ENCODE data around the gene OR2J3. TPM values are rescaled to one million over a fixed set of nuclear protein-coding genes. Genes with fewer than 3 reads are reported as not detected.
"Not testable (repeated sequence)": the region's sequence is repeated elsewhere in the genome, so short reads cannot be mapped to it uniquely, and the experiment has no call there.

The OR2J3 gene
- total and polyA plus RNA-seq, 2 of the 8 experiments (the other 6 are each of a cell fraction or from before 2014, with no cell fraction given): 0.03 TPM; not detected in 1

GRCh38 chr6:29147074-29147473, 39.2 kb downstream of the OR2J3 start (continued):
- no peak for TF ChIP-seq CBX5 (IDR thresholded peaks at IDR 0.05; ENCODE audit: low read depth, low read length)
- TF ChIP-seq POLR2A (IDR thresholded peaks at IDR 0.05; ENCODE audit: control extremely low read depth in 1 of 2, low read depth in 2 of 2, low read length in 2 of 2): no peak
- no peak for TF ChIP-seq EGR1 (IDR thresholded peaks at IDR 0.05; ENCODE audit: borderline replicate concordance, low read depth, low read length)

- H3K36me3 ChIP-seq (ENCODE audit: control insufficient read depth in 2 of 4, insufficient read depth in 4 of 4, low read length in 3 of 4); H3K18ac ChIP-seq (ENCODE audit: extremely low read depth, low read length); H3K27ac ChIP-seq (ENCODE audit: low read depth, low read length); H4K8ac ChIP-seq (ENCODE audit: extremely low read depth, insufficient read depth, low read length); H3K4me1 ChIP-seq (replicated peaks in 1 of 4; ENCODE audit: control insufficient read depth in 3 of 4, insufficient read depth in 4 of 4, low read length in 3 of 4); H3K23me2 ChIP-seq (ENCODE audit: low read depth, low read length); H3K27me3 ChIP-seq (replicated peaks in 1 of 4; ENCODE audit: control insufficient read depth in 3 of 4, extremely low read depth in 1 of 4, insufficient read depth in 3 of 4, low read length in 3 of 4); H2BK15ac ChIP-seq (ENCODE audit: low read length); H2BK12ac ChIP-seq (ENCODE audit: low read depth, low read length); H3K56ac ChIP-seq (replicated peaks; ENCODE audit: insufficient read length, low read depth, low read length); FAIRE-seq; H2AK5ac ChIP-seq (ENCODE audit: low read depth, low read length); H3K4ac ChIP-seq (replicated peaks; ENCODE audit: insufficient read length, low read depth, low read length); H2BK20ac ChIP-seq (ENCODE audit: low read length); H3K9me3 ChIP-seq (ENCODE audit: insufficient read depth in 2 of 2, low read depth in 1 of 2, low read length in 1 of 2); H3K79me1 ChIP-seq (ENCODE audit: low read depth, low read length); CTCF ChIA-PET (ENCODE audit: partially characterized antibody); H4K5ac ChIP-seq (ENCODE audit: insufficient read length, low read depth, low read length); H3K14ac ChIP-seq (ENCODE audit: insufficient read length); DNase-seq (ENCODE audit: low read depth in 1 of 2, low spot score in 2 of 2); POLR2A ChIA-PET (ENCODE audit: partially characterized antibody); H2BK120ac ChIP-seq (replicated peaks; ENCODE audit: low read depth, low read length); H4K91ac ChIP-seq (replicated peaks; ENCODE audit: insufficient read length, low read length); H3K9ac ChIP-seq (replicated peaks in 1 of 4; ENCODE audit: extremely low read depth in 1 of 4, low read depth in 3 of 4, low read length in 3 of 4); H2AFZ ChIP-seq (ENCODE audit: low read length); H3K23ac ChIP-seq (ENCODE audit: insufficient read length); H3K4me2 ChIP-seq (ENCODE audit: insufficient read depth in 1 of 2, low read depth in 2 of 2, low read length in 2 of 2); H3K79me2 ChIP-seq (ENCODE audit: control insufficient read depth in 1 of 2, insufficient read depth in 2 of 2, low read length in 2 of 2); H2BK5ac ChIP-seq (ENCODE audit: low read depth, low read length); H3K4me3 ChIP-seq (ENCODE audit: extremely low read depth in 1 of 4, insufficient read depth in 2 of 4, low read depth in 3 of 4, low read length in 4 of 4); H4K20me1 ChIP-seq (replicated peaks in 1 of 2; ENCODE audit: control insufficient read depth in 1 of 2, insufficient read depth in 2 of 2, low read length in 2 of 2): not testable (repeated sequence)
- 65% methylated on average over 3 of the region's 3 CpGs; no CpG with 5 or more reads in 1 of the 2 experiments for WGBS, 2 experiments (ENCODE audit: extremely low coverage in 1 of 2, insufficient coverage in 1 of 2, insufficient read length in 1 of 2, insufficient replicate concordance in 2 of 2, low coverage in 1 of 2, low lambda C conversion rate in 2 of 2, missing lambda C conversion rate in 1 of 2)
Measured at GRCh38 chr6:29149444-29149843, 41.6 kb downstream of the OR2J3 start.
